Upper lobe of left lung (tissue), 4 donors: Measurements from ENCODE around the gene CSGALNACT2.

ENCODE experiments used
- CTCF ChIP-seq, 6 experiments: fragments of 450-650 bp in 4 of 6; fragments of 200-600 bp in 2 of 6; sonication (generic) in 2 of 6; IDR thresholded peaks; one replicate each; pipeline ENCODE4 v1.5.1; 2016 to 2019; ENCODE audit warnings: antibody characterized with exemption in 6 of 6
- EP300 ChIP-seq, 4 donors: sonication (generic); formaldehyde crosslinking; IDR thresholded peaks; one replicate each; pipeline ENCODE4 v1.5.1; 2017; ENCODE audit warnings: antibody characterized with exemption in 4 of 4, control low read depth in 2 of 4
- POLR2AphosphoS5 ChIP-seq, 2 donors: sonication (generic); formaldehyde crosslinking; IDR thresholded peaks; one replicate each; pipeline ENCODE4 v1.5.1; 2017; ENCODE audit warnings: antibody characterized with exemption in 2 of 2

- TF ChIP-seq CTCF (IDR thresholded peaks at IDR 0.05) (no peak), POLR2AphosphoS5 (IDR thresholded peaks at IDR 0.05) (no peak), EP300 (IDR thresholded peaks at IDR 0.05) (no peak)
Measured at GRCh38 chr10:43177595-43177994, 39.4 kb downstream of the CSGALNACT2 start.
